GM12864 (cell line): ENCODE results near the gene SEMA4D.

ENCODE experiments used
- DNase-seq: peaks from one replicate; pipeline ENCODE4 v3.0.0-alpha.2; 2011; ENCODE audit warnings: low read depth
- H3K4me3 ChIP-seq: 2 replicates; pipeline ENCODE4 v1.5.1; 2011; ENCODE audit warnings: mild to moderate bottlenecking, low read depth, low read length, control low read depth
- TF ChIP-seq, protein P1 (sequence below): IDR thresholded peaks from 2 replicates; pipeline ENCODE4 v1.5.1; 2011; ENCODE audit warnings: low read depth, mild to moderate bottlenecking, moderate library complexity, low read length, control low read depth, inconsistent platforms; ENCODE audit errors: missing control alignments

Gene SEMA4D

DNA sequence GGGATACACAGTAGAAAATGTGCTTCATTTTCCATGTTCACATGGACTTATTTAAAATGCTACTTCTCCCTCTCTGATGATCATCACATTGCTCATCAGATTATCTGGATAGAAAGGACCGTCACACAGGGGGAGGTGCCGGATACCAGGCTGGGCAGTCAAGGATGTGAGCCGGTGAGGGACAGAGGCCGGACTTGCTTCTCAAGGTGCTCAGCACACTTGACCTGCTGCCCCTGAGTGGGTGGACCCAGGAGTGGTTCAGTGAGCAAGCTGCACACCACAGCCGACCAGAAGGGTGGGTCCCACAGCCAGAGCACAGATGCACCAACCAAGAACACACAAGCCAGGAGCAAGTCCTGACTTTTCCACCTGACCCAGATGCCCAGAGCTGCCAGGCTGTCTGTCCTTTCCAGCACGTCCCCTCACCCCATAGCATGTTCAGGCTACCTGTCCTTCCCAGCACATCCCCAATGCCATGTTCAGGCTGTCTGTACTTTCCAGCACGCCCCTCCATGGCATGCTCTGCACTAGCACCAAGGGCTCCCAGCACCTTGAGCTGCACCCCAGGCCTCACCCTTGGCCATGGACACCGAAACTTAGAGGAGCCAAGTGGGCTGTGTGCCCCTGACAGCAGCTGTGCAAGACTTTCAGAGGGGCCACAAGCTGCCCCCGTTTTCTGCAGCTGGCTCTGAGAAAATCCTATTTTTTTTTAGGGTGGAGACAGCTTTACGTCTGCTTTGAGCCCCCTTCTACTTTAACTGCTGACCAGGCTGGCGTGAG is 101.8 kb downstream of the SEMA4D start:
- H3K4me3 ChIP-seq = no peak overlapping the region
- DNase-seq = no peak
- TF ChIP-seq, protein P1, sequence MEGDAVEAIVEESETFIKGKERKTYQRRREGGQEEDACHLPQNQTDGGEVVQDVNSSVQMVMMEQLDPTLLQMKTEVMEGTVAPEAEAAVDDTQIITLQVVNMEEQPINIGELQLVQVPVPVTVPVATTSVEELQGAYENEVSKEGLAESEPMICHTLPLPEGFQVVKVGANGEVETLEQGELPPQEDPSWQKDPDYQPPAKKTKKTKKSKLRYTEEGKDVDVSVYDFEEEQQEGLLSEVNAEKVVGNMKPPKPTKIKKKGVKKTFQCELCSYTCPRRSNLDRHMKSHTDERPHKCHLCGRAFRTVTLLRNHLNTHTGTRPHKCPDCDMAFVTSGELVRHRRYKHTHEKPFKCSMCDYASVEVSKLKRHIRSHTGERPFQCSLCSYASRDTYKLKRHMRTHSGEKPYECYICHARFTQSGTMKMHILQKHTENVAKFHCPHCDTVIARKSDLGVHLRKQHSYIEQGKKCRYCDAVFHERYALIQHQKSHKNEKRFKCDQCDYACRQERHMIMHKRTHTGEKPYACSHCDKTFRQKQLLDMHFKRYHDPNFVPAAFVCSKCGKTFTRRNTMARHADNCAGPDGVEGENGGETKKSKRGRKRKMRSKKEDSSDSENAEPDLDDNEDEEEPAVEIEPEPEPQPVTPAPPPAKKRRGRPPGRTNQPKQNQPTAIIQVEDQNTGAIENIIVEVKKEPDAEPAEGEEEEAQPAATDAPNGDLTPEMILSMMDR = no peak

- no peak overlapping the region for H3K4me3 ChIP-seq
- no peak for DNase-seq
- TF ChIP-seq, protein P1 = no peak
These were observed 103.5 kb downstream of the SEMA4D start for GRCh38 chr9:89394412-89394811.

DNA sequence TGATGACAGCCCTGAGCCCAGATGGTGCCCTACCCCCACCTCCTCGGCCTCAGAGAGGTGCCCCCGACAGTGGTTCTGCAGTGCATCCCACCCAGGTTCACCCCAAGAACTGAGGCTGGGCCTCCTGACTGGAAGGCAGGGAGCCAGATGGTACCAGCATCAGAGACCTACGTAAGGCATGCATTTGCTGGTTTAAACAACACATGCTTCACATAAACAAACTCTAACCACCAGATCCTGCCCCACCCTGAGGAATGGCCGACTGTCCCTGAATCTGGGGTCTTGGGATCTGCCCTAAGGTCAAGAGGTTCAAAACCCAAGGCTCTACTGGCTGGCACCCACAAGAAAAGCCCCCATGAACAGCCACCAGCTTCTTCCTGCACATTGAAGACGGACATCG is 106.3 kb downstream of the SEMA4D start:
- DNase-seq = no peak
- TF ChIP-seq, protein P1 = no peak
- H3K4me3 ChIP-seq = no peak overlapping the region

- TF ChIP-seq, protein P1 = no peak
- no peak for DNase-seq
- H3K4me3 ChIP-seq = no peak overlapping the region
These were observed 107.3 kb downstream of the SEMA4D start for GRCh38 chr9:89390578-89391116.

GRCh38 chr9:89390068-89390555 is 107.8 kb downstream of the SEMA4D start:
- DNase-seq = no peak
- TF ChIP-seq, protein P1 = no peak
- H3K4me3 ChIP-seq = no peak overlapping the region

GRCh38 chr9:89388868-89389177 is 109.1 kb downstream of the SEMA4D start:
- no peak for DNase-seq
- TF ChIP-seq, protein P1 = no peak

More at GRCh38 chr9:89388868-89389177, 109.1 kb downstream of the SEMA4D start:
- no peak overlapping the region for H3K4me3 ChIP-seq
